PC-3 (cell line): ENCODE results near the gene NHLRC2.

ENCODE experiments used
- CTCF ChIP-seq: fragments of 300-600 bp; sonication (generic); conservative IDR thresholded peaks from 2 replicates; pipeline ENCODE4 v1.5.1; 2017; ENCODE audit warnings: antibody characterized with exemption, low read depth, mild to moderate bottlenecking, low read length
- EZH2 ChIP-seq: fragments of 300-600 bp; sonication (generic); IDR thresholded peaks from one replicate; pipeline ENCODE4 v1.6.1; 2017; ENCODE audit warnings: antibody characterized with exemption, mild to moderate bottlenecking, low read length; ENCODE audit not compliant: unreplicated experiment
- EZH2phosphoT487 ChIP-seq: fragments of 300-600 bp; sonication (generic); IDR thresholded peaks from 2 replicates; pipeline ENCODE4 v1.6.1; 2018; ENCODE audit warnings: mild to moderate bottlenecking, antibody characterized with exemption, low read length, borderline replicate concordance

- TF ChIP-seq CTCF (no peak), EZH2 (no peak), EZH2phosphoT487 (no peak)
Measured at GRCh38 chr10:113924186-113924585, 69.7 kb downstream of the NHLRC2 start.
